CD4-positive, alpha-beta T cell treated with Interferon alpha-2 for 1 hour (primary cell): ENCODE measurements around the gene TCF4.

ENCODE experiments used
- DNase-seq, 2 donors: peaks; one replicate each; pipeline ENCODE4 v3.0.0-alpha.2; 2020 to 2022

The TCF4 gene

DNA sequence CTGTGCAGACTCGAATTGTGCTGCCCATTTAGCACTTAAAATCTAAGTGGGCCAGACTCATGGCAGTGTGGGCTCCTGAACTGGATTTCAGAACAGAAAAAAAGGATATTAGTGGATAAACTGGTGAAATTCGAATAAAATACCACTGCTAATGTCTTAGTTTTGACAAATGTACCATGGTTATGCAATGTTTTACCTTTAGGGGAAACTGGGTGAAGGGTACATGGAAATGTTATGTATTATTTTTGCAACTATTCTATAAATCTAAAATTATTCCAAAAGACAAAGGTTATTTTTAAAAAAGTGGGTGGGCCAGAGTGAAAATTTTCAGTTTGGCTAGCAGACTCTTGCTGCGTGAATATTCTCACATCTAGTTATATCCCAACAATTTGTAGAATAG, 368.2 kb downstream of the TCF4 start:
- no peak for DNase-seq

DNA sequence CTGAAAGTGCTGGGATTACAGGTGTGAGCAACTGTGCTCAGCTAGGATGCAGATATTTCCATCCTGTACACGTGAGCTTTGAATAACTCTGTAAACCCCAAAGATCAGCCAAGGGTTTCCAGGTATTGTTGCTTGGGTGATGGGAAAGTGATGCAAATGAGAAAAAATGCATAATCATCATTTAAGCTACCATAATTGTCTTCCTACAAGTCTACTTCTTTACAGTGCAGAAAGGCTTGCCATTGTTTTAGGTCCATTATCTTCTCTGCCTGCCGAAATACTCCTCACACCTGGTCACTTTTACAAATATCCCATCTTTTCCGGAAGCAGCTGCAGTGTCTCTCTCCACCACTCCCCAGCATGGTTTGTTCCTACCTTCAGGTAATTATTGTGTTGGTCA, 368.9 kb downstream of the TCF4 start:
- no peak for DNase-seq

DNA sequence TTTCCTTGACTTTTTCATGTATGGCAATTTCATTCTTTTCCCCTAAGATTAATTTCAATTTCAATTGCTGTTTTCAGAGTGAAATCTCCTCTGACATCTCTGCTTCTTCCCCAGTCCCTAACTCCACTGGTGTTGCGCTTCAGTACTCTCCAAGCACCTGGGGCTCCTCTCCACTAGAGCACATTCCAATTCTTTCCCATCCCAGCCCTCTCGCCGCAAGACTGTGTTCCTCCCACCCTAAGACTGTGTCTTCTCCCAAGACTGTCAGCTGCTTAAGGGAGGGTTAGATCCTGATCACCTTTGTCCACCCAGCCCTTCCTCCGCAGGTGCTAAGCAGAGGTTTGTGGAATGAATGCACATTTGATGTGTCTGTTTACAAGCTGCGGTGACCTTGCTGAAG, 373.0 kb downstream of the TCF4 start:
- DNase-seq, result no peak

DNA sequence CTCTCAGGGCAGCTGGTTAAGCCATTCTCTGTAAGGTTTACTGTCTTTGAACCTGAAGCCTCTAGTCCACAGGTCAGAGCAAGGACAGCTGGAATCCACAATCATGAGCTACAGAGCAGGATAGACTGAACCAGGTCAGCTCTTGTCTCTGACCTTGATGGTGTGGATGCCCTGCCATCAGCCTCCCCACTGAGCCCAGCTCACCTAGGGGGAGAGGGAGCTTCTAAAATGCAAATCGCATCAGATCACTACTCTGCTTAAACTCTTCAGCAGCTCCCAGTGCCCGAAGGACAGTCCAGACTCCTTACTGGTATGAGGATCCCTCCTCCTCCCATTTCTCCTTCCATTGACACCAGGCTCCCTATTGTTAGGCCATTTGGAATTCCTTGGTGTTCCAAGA, 373.5 kb downstream of the TCF4 start:
- no peak for DNase-seq

DNA sequence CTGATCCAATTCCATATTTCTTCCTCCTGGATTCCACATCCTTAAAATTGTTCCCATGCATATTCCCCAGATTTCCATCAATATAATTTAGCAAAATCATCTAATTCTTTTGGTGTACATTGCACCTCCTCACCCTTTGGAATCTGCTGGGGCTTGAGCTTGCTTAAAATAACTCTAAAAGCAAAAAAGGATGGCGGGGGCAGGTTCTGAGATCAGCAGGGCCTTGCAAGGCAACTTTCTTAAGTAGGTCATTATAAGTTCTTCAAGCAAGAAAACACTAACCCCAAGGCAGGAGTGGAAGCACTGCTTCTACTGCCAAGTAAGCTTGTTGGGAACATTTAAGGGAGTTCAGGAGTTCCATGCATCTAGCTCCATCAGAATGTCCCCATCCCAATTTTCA, 374.4 kb downstream of the TCF4 start:
- no peak for DNase-seq

DNA sequence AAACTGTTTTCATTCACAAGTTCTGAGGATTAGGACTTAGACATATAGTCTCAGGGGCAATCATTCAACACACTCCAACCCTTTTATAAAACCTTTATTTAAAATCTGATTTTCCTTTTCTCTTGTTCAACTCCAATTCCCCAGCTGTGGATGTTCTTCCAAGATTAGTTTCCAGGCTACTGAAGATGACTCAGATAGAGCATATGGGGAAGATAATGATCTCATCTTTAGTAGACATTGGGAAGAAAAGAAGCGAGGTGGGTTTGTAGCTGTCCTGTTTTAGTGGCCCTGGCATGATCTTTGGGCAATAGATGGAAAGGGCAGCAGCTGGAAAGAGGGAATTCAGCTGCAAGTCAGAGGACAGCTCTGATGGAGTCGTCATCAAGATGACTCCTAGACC, 381.1 kb downstream of the TCF4 start:
- DNase-seq, result no peak

DNA sequence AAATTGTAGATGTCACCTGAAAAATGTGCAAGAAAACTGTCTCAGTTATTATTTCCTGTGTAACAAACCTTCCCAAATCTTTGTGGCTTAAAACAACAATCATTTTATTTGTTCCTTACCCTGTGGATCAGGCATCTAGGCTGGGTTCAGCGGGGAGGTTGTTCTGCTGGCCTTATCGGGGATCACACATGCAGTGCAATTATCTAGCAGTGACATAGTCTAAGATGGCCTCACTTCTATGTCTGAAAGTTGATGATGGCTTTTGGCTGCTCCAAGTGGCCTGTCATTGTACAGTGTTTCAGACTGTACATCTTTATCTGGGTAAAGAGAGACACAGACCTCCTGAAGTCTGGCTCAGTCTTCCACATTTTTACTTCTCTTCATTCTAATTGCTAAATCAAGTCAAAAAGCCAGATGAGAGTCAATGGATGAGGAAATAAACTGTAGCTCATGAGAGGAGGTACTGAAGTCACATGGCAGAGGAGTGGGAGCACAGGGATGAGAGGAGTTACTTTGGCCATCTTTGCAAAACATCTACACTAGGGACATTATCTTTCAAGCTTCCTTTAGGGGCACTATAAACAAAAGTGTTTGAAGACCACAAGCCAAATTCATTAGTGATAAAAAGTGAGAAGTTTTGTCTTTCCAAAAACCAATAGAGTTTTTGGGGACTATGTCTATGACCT, 385.6 kb downstream of the TCF4 start:
- no peak for DNase-seq

DNA sequence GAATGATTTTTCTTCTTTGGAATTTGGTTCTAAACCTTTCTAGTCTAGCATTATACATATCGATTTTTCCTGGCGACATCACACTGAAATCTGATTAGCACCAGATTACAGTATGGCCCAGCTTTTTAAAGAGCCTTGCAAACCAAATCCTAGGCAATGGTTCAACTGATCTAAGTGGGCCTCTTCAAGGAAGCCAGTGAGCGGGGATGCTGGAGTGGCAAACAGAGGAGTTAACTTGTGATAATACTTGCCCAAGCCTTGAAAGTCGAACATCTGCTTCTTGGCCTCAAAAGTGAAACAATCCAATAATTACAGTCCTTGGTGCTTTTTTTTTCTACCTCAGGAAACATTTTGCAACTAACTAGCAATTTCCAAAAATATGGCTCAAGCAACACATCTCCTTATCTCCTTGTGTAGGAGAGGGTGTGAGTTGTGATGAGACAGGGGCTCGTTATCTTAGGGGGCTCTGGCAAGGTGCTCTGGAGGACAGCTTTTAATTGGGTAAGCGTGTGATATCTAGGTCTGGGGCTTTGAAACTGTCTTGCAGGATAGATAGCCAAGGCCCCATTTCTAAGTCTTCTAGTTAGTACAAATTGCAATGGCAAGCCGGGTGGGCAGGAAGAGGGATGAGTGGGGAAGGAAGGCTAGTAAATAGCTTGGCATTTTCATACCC, 388.6 kb downstream of the TCF4 start:
- DNase-seq, result no peak

DNA sequence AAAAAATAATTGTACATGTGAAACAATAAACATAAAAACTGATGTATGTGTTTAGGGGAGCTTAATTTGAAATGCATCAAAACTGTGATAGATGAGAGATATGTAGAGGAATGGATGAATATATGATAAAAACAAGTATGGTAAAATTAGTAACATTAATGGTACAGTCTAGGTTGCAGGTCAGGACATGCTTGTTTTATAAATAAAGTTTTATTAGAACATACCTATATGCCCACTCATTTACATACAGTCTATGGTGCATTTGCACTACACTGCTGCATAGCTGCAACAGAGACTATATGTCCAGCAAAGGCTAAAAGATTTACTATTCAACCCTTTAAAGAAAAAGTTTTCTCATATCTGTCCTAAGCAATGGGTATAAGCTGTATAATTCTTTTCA, 392.1 kb downstream of the TCF4 start:
- no peak for DNase-seq

DNA sequence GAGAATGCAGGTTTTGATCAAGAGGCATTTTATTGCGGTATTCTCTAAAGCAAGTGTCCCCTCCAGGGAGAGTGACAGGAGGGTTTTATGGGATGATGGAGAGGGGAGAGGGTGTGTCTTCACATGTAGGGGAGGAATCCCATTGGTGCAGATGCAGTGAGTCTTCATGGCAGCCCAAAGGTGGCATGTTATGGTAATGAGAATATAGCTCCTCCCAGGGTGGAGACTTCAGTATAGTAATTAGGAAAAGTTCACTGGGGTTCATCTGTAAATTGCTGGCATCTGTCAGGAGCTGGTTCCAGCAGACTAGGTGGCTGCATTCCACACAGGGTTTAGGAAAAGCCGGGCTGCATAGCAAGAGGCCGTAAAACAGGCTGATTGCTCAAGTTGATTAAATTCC, 398.0 kb downstream of the TCF4 start:
- DNase-seq, result no peak

DNA sequence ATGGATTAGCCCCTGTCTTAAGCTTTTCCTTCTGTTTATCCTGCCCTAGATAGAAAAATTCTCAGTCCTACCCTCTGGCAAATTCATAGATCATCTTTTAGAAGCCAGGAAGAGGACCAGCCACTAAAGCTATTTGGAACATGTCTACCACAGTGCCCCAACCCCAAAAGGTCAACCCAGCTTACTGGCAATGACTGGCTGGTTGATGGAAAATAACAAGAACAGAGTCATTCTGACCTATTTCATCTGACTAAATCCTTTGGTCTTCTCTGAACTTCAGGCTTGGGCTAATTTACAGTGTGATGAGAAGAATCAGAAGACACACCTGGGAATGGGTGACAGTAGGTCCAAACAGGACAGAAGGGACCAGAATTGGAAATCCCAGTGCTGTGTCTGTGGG, 401.4 kb downstream of the TCF4 start:
- no peak for DNase-seq

DNA sequence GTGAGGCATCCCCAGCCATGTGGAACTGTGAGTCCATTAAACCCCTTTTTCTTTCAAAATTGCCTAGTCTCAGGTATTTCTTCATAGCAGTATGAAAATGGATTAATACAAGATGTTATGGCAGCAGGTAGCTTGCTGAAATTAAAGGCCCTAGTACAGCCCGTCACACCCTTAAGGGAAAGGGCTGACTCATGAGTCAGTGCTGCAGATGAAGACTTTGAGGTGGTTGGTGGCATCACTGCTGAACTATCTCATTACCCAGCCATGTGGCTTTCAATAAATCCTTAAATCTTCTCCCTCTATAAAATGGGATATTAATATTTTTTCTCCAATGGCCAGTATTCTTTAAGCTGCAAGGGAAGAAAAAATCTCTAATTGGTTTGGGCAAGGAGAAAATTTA, 402.6 kb downstream of the TCF4 start:
- no peak for DNase-seq

DNA sequence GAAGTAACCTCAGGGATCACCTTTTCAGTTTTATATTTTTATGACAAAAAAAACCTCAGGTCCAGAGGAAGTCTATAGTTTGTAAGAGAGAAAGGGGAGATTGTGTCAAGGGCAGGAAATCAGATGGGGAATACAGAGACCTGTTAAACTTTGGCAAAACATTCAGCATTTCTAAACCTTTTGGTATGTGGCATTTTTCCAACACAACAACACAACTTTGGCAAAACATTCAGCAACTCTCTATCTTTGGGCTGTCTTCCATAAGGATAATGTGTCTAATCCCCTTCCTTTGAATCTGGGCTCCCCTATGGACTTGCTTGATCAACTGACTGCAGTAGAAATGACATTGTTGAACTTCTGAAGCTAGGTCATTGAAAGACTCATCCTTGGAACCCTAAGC, 408.2 kb downstream of the TCF4 start:
- no peak for DNase-seq

DNA sequence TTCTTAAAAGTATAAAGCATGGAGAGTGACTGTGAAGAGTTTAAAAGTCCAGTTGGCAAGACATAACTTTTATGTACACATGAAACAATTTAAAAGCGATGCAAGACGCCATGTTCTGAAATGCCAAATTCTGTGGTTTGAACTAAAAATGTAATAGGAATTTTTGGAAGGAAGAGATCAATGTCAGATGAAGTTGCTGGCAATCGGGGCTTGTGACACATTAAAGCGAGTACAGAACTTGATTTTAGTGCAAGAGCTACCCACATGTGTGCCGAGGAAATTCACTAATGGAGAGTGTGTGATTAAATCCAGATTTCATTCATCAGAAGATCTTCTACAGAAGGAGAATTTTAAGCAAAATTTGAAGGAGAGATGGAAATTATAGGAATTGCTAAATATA, 408.6 kb downstream of the TCF4 start:
- no peak for DNase-seq

DNA sequence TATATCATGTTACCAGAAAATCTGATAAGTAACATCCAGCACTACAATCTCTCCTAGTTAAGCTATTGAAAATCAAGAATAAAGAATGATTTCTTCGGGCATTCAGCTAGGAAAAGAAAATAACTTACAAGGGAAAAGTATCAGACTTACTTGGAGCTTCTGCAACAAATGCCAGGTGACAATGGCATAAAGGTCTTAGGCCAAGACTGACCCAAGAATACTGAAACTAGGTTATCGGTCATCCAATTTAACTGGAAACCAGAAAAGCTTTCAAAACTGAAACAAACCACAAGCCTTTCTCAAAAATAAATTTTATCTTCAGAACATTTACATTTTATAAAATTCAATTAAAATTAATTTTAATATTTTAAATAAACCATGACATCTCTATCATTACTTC, 414.7 kb downstream of the TCF4 start:
- no peak for DNase-seq
